Hypothalamus (tissue), 51 donors: ENCODE measurements around the gene SIRT2.

Source experiments
- DNase-seq, 51 donors: peaks; one replicate each; lab custom pipeline; 2025; lab: John Stamatoyannopoulos, UW

SIRT2 gene

DNA sequence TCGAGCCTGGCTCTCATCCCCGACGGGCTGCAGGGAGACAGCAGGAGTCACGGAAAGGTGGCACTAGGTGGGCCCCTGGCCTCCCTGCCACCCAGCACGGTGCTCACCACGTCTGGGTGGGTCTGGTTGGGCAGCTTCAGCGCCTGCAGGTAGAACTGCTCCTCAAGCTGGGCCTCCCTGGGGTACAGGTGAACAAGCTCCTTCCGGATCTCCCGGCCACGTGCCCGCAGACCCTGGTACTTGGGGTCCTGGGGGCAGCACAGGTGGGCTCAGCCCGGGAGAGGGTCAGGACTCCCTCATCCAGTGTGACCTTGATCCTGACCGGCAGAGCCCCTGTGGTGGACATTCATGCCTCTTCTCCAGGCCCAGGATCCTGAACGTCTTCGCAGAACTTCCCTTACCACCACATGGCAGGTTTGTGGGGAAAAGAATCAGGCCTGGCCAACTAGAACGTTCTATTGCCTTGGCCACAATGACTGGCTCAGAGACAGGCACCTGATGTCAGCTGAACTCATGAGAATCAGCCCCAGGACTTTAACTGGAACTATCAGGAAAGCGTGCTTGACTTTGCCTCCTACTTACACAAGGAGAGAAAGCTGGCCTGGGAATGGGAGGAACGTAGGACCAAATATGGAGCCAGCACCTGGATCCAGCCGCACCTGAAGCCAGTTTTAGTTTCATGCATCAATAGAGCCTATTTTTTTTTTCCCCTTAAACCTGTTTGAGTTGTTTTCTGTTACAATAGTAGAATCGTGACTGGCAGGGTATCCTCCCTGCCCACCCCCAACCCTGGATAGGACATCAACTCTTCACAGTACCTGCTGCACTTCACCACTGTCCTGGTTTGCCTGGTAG, 22.2 kb upstream of the SIRT2 start:
- DNase-seq: no peak

GRCh38 chr19:38920602-38921419, 21.4 kb upstream of the SIRT2 start:
- DNase-seq: no peak

GRCh38 chr19:38919837-38920601, 20.6 kb upstream of the SIRT2 start:
- no peak for DNase-seq

GRCh38 chr19:38918526-38918925, 19.1 kb upstream of the SIRT2 start:
- no peak for DNase-seq

DNA sequence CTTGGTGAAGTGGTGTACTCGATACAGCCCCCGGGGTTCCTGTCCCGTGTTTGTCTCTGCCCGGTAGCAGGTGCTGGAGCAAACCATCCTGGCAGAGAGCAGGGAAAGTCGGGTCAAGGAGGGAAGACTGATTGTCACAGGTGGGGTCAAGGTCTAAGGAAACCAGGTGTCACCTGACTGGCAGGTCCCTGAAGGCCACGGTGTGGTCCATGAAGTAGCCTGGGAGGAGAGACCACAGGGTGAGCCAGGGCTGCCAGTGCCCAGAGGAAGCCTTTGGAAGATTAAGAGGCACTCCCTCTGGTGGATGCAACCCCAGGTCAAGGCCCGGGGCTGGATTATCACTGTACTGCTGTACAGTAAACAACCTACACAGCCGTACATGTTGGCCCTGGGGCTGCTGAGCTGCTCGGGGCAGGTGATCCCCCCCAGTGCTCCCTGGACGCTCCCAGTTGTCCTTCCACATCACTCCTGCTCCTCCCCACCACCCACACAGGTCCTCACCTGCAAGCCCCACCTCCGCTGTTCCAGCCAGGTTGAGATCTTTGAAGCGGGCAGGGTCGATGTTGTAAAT, 18.6 kb upstream of the SIRT2 start:
- DNase-seq: no peak

DNA sequence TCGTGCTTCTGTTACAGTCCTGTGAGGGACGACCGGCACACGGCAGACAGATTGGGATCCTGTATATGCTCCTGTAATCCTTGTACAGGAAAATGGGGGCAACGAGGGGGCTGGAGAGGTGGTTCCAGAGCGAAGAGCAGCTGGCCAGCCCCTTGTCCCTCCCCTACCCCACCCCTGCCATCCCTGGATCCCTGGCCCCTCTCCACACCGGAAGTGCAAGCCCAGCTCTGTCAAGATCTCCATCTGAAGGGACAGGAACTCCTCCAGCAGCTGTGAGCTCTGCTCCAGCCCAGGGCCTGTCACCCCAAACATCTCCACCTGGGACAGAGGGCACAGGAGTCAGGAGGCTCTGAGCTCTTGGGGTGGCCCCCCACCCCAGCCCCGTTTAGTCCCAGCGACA, 18.1 kb upstream of the SIRT2 start:
- DNase-seq: no peak

DNA sequence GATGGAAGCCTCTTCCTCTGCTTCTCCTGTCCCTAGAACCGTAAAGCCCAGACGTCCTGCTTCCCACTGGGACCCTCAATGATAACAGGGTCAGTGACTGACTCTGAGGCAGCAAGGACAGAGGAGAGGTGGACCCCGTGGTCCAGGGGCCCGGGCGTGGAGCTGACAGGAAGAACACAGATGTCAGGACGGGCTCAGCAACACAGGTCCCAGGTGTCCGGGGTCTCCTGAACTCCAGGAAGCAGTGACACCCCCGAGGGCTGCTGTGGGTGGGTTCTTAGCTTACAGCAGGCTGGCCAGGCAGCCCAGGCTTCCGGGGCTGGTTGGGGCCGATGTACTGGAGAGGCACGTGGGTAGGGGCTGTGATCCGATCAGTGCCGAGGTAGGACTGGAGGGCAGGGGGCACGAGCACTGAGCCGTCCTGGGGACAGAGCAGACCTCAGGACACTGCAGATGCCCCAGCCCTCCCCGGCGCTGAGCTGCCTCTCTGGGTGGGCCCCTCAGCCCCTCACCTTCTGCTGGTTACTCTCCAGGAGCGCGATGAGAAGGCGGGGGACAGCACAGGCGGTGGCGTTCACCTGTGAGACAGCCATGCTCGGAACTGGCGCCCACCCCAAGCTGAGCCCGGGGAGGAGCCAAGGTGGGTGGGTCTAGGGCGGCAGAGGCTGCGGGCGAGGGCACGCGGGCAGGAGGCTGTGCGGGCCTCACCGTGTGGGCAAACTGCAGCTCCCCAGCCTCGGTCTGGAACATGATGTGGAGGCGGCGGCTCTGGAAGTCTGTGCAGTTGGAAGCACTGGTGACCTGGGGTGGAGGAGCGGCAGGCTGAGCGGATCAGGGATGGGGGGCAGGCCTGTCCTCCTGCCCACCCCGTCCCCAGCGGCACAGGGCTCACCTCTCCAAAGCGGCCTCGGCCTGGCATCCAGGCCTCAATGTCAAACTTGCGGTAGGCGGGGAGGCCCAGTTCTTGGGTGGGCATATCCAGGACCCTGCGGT, 16.2 kb upstream of the SIRT2 start:
- DNase-seq: no peak

DNA sequence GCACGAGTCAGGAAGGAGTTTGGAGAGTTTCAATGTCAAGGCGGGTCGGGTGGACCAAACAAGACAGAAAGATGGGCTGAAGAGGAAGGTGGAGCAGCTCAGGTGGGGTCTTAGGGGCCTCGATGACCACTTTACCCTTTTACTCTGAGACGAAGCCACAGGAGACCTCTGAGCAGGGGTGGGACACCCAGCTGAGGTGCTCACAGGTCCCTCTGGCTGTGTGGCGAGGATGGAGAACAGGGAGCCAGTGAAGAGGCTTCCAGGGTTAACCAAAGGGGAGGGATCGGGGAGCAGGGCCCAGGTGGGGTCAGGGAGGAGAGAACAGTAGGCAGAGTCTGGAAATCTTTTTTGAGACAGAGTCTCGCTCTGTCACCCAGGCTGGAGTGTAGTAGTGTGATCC, 14.5 kb upstream of the SIRT2 start:
- DNase-seq: no peak

DNA sequence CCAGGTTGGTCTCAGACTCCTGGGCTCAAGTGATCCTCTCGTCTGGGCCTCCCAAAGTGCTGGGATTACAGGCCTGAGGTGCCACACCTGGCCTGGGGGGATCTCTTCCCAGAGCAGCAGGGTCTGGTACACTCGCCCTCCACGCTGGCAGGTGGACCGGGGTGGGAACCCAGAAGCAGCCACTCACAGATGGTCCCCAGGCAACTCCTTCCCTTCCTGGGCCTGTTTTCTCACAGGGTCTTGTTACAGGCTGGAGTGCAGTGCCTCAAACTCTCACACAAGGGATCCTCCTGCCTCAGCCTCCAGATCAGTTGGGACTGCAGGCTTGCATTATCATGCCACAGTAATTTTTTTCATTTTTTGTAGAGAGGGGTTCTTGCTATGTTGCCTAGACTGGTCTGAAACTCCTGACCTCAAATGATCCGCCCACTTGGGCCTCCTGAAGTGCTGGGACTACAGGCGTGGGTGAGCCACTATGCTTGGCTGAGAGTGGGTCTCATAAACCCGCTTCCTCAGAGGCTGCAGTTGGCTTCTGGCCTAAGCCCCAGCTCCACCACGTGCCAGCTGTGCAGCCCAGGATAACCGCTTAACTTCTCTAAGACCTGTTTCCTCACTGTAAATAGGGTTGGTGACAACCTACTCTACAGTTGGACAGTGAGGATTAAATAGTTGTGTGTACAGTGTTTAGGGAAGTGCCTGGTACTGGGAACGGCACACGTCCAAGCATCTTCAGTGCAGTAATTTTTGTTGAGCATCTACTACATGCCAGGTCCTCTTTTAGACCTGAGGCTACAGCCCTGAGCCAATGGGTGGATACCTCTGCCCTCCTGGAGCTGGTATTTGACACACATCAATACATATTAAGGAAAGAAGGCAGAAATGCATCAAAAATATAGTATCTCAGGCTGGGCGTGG, 13.4 kb upstream of the SIRT2 start:
- no peak for DNase-seq

GRCh38 chr19:38911388-38912001, 12.1 kb upstream of the SIRT2 start:
- DNase-seq: no peak

- no peak for DNase-seq
Measured at GRCh38 chr19:38910488-38910887, 11.1 kb upstream of the SIRT2 start.

- no peak for DNase-seq
Measured at GRCh38 chr19:38908911-38909310, 9.5 kb upstream of the SIRT2 start.

DNA sequence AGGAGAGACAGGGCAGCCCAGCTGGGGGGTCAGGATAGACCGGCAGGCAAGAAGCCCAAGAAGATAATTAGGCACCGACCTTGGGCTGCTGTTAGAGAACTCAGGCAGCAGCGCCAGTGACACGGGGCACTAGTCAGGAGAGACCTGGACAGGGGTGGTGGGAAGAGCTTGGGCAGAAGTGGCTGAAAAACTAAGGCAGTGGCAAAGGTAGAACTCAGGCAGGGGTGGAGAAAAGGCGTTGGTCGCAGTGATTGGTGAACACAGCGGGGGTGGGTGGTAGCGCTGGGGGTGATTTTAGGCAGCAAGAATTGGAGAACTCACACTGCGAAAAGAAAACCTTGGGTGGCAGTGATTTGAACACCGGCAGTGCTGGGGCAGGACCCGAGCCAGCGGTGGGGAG, 8.3 kb upstream of the SIRT2 start:
- no peak for DNase-seq

DNA sequence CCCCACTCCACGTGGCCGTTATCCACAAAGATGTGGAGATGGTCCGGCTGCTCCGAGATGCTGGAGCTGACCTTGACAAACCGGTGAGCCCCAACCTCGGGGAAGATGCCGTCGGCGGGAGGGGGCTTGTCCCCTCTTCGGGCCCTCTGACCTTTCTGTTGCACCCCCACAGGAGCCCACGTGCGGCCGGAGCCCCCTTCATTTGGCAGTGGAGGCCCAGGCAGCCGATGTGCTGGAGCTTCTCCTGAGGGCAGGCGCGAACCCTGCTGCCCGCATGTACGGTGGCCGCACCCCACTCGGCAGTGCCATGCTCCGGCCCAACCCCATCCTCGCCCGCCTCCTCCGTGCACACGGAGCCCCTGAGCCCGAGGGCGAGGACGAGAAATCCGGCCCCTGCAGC, 7.8 kb upstream of the SIRT2 start:
- no peak for DNase-seq

GRCh38 chr19:38905620-38906019, 6.2 kb upstream of the SIRT2 start:
- DNase-seq: no peak

GRCh38 chr19:38904581-38905539, 5.4 kb upstream of the SIRT2 start:
- no peak for DNase-seq

- DNase-seq: no peak
Measured at GRCh38 chr19:38901683-38902082, 2.3 kb upstream of the SIRT2 start.
